SK-N-SH treated with all-trans-retinoic acid at 6 μM for 48 hours (cell line): Measurements from ENCODE around the gene AP1S1.

Experiments used
- ARNTL ChIP-seq: fragments of 450-650 bp; formaldehyde crosslinking; IDR thresholded peaks from 2 replicates; pipeline ENCODE4 v1.5.0; 2020; ENCODE audit warnings: low read depth, mild to moderate bottlenecking, moderate library complexity, borderline replicate concordance
- ESRRG ChIP-seq: fragments of 250-450 bp; sonication (Bioruptor Pico); IDR thresholded peaks from 2 replicates; pipeline ENCODE4 v1.6.1; 2021; ENCODE audit warnings: mild to moderate bottlenecking
- POU6F1 ChIP-seq: fragments of 250-450 bp; sonication (Bioruptor Pico); IDR thresholded peaks from 2 replicates; pipeline ENCODE4 v1.8.0; 2021; ENCODE audit warnings: low read depth, mild to moderate bottlenecking, moderate library complexity, borderline replicate concordance
- PPARA ChIP-seq: fragments of 250-450 bp; sonication (Bioruptor Pico); IDR thresholded peaks from 2 replicates; pipeline ENCODE4 v1.5.0; 2020; ENCODE audit warnings: mild to moderate bottlenecking, borderline replicate concordance
- SNAI2 ChIP-seq: fragments of 250-450 bp; sonication (Bioruptor Pico); IDR thresholded peaks from 2 replicates; pipeline ENCODE4 v1.5.0; 2020; ENCODE audit warnings: mild to moderate bottlenecking, moderate library complexity
- ZC3H10 ChIP-seq: fragments of 250-450 bp; sonication (Bioruptor Pico); IDR thresholded peaks from 2 replicates; pipeline ENCODE4 v1.5.1; 2021; ENCODE audit warnings: mild to moderate bottlenecking, moderate library complexity
- ZNF8 ChIP-seq: fragments of 450-650 bp; formaldehyde crosslinking; IDR thresholded peaks from 2 replicates; pipeline ENCODE4 v1.5.0; 2020; ENCODE audit warnings: mild to moderate bottlenecking, moderate library complexity
- TF ChIP-seq, protein P1 (sequence below): fragments of 250-450 bp; sonication (Bioruptor Pico); IDR thresholded peaks from 2 replicates; pipeline ENCODE4 v1.5.0; 2020; ENCODE audit warnings: mild to moderate bottlenecking, moderate library complexity
- TF ChIP-seq, protein P2 (sequence below): fragments of 250-450 bp; sonication (Bioruptor Pico); IDR thresholded peaks from 2 replicates; pipeline ENCODE4 v1.8.0; 2020; ENCODE audit warnings: mild to moderate bottlenecking, moderate library complexity, borderline replicate concordance
- TF ChIP-seq, protein P3 (sequence below): fragments of 250-450 bp; sonication (Bioruptor Pico); IDR thresholded peaks from 2 replicates; pipeline ENCODE4 v1.5.1; 2021; ENCODE audit warnings: mild to moderate bottlenecking, moderate library complexity
- TF ChIP-seq, protein P4 (sequence below): fragments of 250-450 bp; sonication (Bioruptor Pico); IDR thresholded peaks from 2 replicates; pipeline ENCODE4 v1.5.1; 2020; ENCODE audit warnings: low read depth, mild to moderate bottlenecking, moderate library complexity

GRCh38 chr7:101121991-101122932, 32.0 kb upstream of the AP1S1 start:
- TF ChIP-seq ZC3H10 (CRISPR knock-in tag) (no peak), POU6F1 (peak; percentile 89; the same call in 1 of the 2 replicates), ESRRG (CRISPR knock-in tag) (0 out of 2 replicates have a peak, but pooled peaks have one; percentile 74), ARNTL (CRISPR knock-in tag) (no peak), PPARA (CRISPR knock-in tag) (no peak), ZNF8 (CRISPR knock-in tag) (no peak), SNAI2 (peak; percentile 92)
- TF ChIP-seq, protein P1, sequence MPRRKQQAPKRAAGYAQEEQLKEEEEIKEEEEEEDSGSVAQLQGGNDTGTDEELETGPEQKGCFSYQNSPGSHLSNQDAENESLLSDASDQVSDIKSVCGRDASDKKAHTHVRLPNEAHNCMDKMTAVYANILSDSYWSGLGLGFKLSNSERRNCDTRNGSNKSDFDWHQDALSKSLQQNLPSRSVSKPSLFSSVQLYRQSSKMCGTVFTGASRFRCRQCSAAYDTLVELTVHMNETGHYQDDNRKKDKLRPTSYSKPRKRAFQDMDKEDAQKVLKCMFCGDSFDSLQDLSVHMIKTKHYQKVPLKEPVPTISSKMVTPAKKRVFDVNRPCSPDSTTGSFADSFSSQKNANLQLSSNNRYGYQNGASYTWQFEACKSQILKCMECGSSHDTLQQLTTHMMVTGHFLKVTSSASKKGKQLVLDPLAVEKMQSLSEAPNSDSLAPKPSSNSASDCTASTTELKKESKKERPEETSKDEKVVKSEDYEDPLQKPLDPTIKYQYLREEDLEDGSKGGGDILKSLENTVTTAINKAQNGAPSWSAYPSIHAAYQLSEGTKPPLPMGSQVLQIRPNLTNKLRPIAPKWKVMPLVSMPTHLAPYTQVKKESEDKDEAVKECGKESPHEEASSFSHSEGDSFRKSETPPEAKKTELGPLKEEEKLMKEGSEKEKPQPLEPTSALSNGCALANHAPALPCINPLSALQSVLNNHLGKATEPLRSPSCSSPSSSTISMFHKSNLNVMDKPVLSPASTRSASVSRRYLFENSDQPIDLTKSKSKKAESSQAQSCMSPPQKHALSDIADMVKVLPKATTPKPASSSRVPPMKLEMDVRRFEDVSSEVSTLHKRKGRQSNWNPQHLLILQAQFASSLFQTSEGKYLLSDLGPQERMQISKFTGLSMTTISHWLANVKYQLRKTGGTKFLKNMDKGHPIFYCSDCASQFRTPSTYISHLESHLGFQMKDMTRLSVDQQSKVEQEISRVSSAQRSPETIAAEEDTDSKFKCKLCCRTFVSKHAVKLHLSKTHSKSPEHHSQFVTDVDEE (CRISPR knock-in tag) = no peak
- TF ChIP-seq, protein P2, sequence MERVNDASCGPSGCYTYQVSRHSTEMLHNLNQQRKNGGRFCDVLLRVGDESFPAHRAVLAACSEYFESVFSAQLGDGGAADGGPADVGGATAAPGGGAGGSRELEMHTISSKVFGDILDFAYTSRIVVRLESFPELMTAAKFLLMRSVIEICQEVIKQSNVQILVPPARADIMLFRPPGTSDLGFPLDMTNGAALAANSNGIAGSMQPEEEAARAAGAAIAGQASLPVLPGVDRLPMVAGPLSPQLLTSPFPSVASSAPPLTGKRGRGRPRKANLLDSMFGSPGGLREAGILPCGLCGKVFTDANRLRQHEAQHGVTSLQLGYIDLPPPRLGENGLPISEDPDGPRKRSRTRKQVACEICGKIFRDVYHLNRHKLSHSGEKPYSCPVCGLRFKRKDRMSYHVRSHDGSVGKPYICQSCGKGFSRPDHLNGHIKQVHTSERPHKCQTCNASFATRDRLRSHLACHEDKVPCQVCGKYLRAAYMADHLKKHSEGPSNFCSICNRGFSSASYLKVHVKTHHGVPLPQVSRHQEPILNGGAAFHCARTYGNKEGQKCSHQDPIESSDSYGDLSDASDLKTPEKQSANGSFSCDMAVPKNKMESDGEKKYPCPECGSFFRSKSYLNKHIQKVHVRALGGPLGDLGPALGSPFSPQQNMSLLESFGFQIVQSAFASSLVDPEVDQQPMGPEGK (CRISPR knock-in tag) = peak; percentile 90
- TF ChIP-seq, protein P3, sequence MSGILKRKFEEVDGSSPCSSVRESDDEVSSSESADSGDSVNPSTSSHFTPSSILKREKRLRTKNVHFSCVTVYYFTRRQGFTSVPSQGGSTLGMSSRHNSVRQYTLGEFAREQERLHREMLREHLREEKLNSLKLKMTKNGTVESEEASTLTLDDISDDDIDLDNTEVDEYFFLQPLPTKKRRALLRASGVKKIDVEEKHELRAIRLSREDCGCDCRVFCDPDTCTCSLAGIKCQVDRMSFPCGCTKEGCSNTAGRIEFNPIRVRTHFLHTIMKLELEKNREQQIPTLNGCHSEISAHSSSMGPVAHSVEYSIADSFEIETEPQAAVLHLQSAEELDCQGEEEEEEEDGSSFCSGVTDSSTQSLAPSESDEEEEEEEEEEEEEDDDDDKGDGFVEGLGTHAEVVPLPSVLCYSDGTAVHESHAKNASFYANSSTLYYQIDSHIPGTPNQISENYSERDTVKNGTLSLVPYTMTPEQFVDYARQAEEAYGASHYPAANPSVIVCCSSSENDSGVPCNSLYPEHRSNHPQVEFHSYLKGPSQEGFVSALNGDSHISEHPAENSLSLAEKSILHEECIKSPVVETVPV = no peak
- TF ChIP-seq, protein P4, sequence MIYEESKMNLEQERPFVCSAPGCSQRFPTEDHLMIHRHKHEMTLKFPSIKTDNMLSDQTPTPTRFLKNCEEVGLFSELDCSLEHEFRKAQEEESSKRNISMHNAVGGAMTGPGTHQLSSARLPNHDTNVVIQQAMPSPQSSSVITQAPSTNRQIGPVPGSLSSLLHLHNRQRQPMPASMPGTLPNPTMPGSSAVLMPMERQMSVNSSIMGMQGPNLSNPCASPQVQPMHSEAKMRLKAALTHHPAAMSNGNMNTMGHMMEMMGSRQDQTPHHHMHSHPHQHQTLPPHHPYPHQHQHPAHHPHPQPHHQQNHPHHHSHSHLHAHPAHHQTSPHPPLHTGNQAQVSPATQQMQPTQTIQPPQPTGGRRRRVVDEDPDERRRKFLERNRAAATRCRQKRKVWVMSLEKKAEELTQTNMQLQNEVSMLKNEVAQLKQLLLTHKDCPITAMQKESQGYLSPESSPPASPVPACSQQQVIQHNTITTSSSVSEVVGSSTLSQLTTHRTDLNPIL (CRISPR knock-in tag) = peak; percentile 90
